Lower leg skin (tissue), 3 donors: ENCODE measurements around the gene LGR6.

ENCODE experiments used
- POLR2A ChIP-seq, 2 donors: fragments of 450-650 bp; IDR thresholded peaks; one replicate each; pipeline ENCODE4 v1.6.1; 2016 to 2017; ENCODE audit warnings: antibody characterized with exemption in 2 of 2, mild to moderate bottlenecking in 1 of 2, moderate library complexity in 1 of 2
- TF ChIP-seq, protein P1 (sequence below), 3 donors: fragments of 450-650 bp; IDR thresholded peaks; one replicate each; pipeline ENCODE4 v1.5.1; 2016; ENCODE audit warnings: antibody characterized with exemption in 3 of 3, mild to moderate bottlenecking in 3 of 3, moderate library complexity in 2 of 3

DNA sequence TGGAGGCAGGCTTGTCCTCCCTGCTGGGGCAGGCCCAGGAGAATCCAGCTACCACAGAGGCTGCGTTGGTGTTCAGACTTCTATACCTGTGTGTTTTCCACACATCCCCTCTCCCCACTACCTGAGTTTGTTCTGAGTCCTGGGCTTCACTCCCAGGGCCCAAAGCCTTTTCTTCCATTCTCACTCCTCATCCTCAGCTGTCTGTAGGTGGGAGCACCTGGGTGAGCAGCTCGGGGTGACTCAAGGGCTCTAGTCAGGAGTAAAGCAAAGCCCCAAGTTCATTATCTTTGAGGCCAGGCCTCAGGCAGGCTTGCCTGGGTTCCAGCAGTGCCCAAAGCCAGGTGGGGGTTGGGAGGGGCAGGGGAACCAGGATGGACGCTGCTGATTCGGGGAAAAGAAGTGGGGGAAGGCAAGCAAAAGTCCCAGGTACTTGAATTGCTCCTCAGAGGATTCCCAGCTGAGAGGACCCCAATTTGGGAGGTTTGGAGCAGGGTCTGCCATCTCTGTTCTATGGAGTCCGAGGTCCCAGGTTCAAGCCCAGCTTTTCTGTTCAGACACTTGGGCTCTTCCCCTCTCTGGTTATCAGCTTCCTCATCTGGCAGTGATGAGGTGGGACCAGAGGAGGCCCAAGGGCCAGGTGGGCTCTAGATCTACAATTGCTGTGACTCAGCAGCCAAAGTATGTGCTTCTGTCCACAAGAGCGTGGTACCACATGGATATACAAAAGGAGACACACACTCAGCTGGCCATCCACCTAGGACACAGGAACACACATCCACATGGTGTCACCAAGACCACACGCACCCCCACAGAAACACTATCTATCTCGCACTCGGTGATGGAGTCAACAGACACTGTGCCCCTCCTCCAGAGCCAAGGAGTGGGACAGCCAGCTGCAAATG is 27.4 kb upstream of the LGR6 start:
- TF ChIP-seq, protein P1, sequence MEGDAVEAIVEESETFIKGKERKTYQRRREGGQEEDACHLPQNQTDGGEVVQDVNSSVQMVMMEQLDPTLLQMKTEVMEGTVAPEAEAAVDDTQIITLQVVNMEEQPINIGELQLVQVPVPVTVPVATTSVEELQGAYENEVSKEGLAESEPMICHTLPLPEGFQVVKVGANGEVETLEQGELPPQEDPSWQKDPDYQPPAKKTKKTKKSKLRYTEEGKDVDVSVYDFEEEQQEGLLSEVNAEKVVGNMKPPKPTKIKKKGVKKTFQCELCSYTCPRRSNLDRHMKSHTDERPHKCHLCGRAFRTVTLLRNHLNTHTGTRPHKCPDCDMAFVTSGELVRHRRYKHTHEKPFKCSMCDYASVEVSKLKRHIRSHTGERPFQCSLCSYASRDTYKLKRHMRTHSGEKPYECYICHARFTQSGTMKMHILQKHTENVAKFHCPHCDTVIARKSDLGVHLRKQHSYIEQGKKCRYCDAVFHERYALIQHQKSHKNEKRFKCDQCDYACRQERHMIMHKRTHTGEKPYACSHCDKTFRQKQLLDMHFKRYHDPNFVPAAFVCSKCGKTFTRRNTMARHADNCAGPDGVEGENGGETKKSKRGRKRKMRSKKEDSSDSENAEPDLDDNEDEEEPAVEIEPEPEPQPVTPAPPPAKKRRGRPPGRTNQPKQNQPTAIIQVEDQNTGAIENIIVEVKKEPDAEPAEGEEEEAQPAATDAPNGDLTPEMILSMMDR (IDR thresholded peaks at IDR 0.05) = no peak
- no peak for TF ChIP-seq POLR2A (IDR thresholded peaks at IDR 0.05)
